Colonic mucosa (tissue), 4 donors: ENCODE results near the gene ANXA2. TPM values are rescaled to one million over a fixed set of nuclear protein-coding genes. Genes with fewer than 3 reads are reported as not detected.
A peak's percentile ranks its signal among the peaks of the same experiment; 100 is the strongest.
"Not testable (repeated sequence)": the region's sequence is repeated elsewhere in the genome, so short reads cannot be mapped to it uniquely, and the experiment has no call there.

Experiments used
- DNase-seq: peaks from one replicate; pipeline ENCODE4 v3.0.0-alpha.2; 2020
- H3K27ac ChIP-seq: fragments of 200-600 bp; one replicate; pipeline ENCODE4 v1.8.0; 2021
- H3K27me3 ChIP-seq: fragments of 200-600 bp; one replicate; pipeline ENCODE4 v1.8.0; 2021
- H3K36me3 ChIP-seq: fragments of 200-600 bp; one replicate; pipeline ENCODE4 v1.8.0; 2021
- H3K4me1 ChIP-seq: fragments of 200-600 bp; one replicate; pipeline ENCODE4 v1.8.0; 2021; ENCODE audit warnings: mild to moderate bottlenecking
- H3K4me3 ChIP-seq: fragments of 200-600 bp; one replicate; pipeline ENCODE4 v1.8.0; 2021
- H3K9ac ChIP-seq, 2 donors: one replicate each; pipeline ENCODE4 v1.7.0; 2013; ENCODE audit warnings: control low read depth in 2 of 2, low read depth in 2 of 2, low read length in 2 of 2
- H3K9me3 ChIP-seq: fragments of 200-600 bp; one replicate; pipeline ENCODE4 v1.8.0; 2021
- CTCF ChIP-seq: fragments of 200-600 bp; IDR thresholded peaks from one replicate; pipeline ENCODE4 v1.8.0; 2022; ENCODE audit warnings: antibody characterized with exemption, mild to moderate bottlenecking
- intact Hi-C: fragments of 100-400 bp; cut with DNase I; formaldehyde crosslinking; loops from one replicate; pipeline ENCODE4 v1.14.1; 2022
- total RNA-seq, 2 donors: library from RNA; stranded (reverse); fragmentation: NEBNext Ultra II Directional in 1 of 2; extraction: Animal tissue kit (Norgen Biotek cat#: 25700) in 1 of 2; gene quantifications; one replicate each; pipeline ENCODE4 v1.2.1, GENCODE V29; 2021
- donor health status: healthy.
- donor health status: DM: no; HTN: no; CAD: no.
- donor health status: DM: no; HTN: no; CAD: no.

ANXA2 gene
- total RNA-seq, 2 donors from 2014 or later, result 813 to 816 TPM

GRCh38 chr15:60408463-60408981, 10.7 kb upstream of the ANXA2 start:
- intact Hi-C loops, result no loop called here
- Histone ChIP-seq H3K36me3 (no peaks in the 10 kb centered on the region), H3K4me1 (no peaks in the 10 kb centered on the region), H3K27me3 (no peaks in the 10 kb centered on the region), H3K9me3 (no peaks in the 10 kb centered on the region), H3K9ac (no peak overlapping the region), H3K4me3 (no peak overlapping the region), H3K27ac (peak overlapping the region; percentile 65)
- no peak for DNase-seq
- no peak for TF ChIP-seq CTCF

- Histone ChIP-seq H3K4me1 (peaks cover 3% of the 10 kb centered on the region), H3K9me3 (no peaks in the 10 kb centered on the region), H3K27me3 (no peaks in the 10 kb centered on the region), H3K4me3 (no peak overlapping the region), H3K36me3 (no peaks in the 10 kb centered on the region), H3K9ac (no peak overlapping the region), H3K27ac (no peak overlapping the region)
- intact Hi-C loops, result no loop called here
- TF ChIP-seq CTCF, result no peak
- DNase-seq, result no peak
These were observed 9.6 kb upstream of the ANXA2 start for GRCh38 chr15:60407415-60407805.

GRCh38 chr15:60406513-60407414, 9.0 kb upstream of the ANXA2 start:
- intact Hi-C loops, result no loop called here
- Histone ChIP-seq H3K9ac (peak overlapping the region in 1 of 2 donors; percentile 20), H3K9me3 (no peaks in the 10 kb centered on the region), H3K36me3 (no peaks in the 10 kb centered on the region), H3K27me3 (no peaks in the 10 kb centered on the region), H3K4me1 (peaks cover 3% of the 10 kb centered on the region), H3K27ac (no peak overlapping the region), H3K4me3 (no peak overlapping the region)
- TF ChIP-seq CTCF, result no peak
- no peak for DNase-seq

- Histone ChIP-seq H3K36me3 (no peaks in the 10 kb centered on the region), H3K27me3 (no peaks in the 10 kb centered on the region), H3K27ac (no peak overlapping the region), H3K9me3 (no peaks in the 10 kb centered on the region), H3K4me1 (peaks cover 3% of the 10 kb centered on the region), H3K4me3 (no peak overlapping the region), H3K9ac (no peak overlapping the region)
- no peak for DNase-seq
- no peak for TF ChIP-seq CTCF
- intact Hi-C loops, result no loop called here
These were observed 7.6 kb upstream of the ANXA2 start for GRCh38 chr15:60405399-60405798.

- H3K4me3 ChIP-seq, H3K36me3 ChIP-seq, H3K27me3 ChIP-seq, H3K27ac ChIP-seq, H3K9me3 ChIP-seq, DNase-seq, H3K9ac ChIP-seq, H3K4me1 ChIP-seq, intact Hi-C loops: not testable (repeated sequence)
These were observed 6.6 kb upstream of the ANXA2 start for GRCh38 chr15:60404351-60404750.

GRCh38 chr15:60400944-60401343, 3.2 kb upstream of the ANXA2 start:
- Histone ChIP-seq H3K27me3 (no peaks in the 10 kb centered on the region), H3K9ac (no peak overlapping the region), H3K9me3 (no peaks in the 10 kb centered on the region), H3K36me3 (no peaks in the 10 kb centered on the region), H3K27ac (no peak overlapping the region), H3K4me1 (peaks cover 3% of the 10 kb centered on the region), H3K4me3 (no peak overlapping the region)
- no peak for TF ChIP-seq CTCF
- intact Hi-C loops, result no loop called here
- DNase-seq, result no peak
